ENCODE data around the gene MAP7. TPM values are rescaled to one million over a fixed set of nuclear protein-coding genes. Genes with fewer than 3 reads are reported as not detected.

MAP7 gene
- total RNA-seq, 1 experiment from 2014 or later, result 33.0 TPM

GRCh38 chr6:136347847-136348246, 202.4 kb downstream of the MAP7 start:
- in situ Hi-C loops (cut with HindIII; ENCODE audit: low pct_unique_long_range_greater_than_20kb, low sequenced_read_pairs), result no loop called here
- no peak for DNase-seq (ENCODE audit: low read depth, low spot score)

- DNase-seq (ENCODE audit: low read depth, low spot score), result no peak
- in situ Hi-C loops (cut with HindIII; ENCODE audit: low pct_unique_long_range_greater_than_20kb, low sequenced_read_pairs), result no loop called here
These were observed 205.1 kb downstream of the MAP7 start for GRCh38 chr6:136345145-136345544.

- DNase-seq (ENCODE audit: low read depth, low spot score), result no peak
- in situ Hi-C loops (cut with HindIII; ENCODE audit: low pct_unique_long_range_greater_than_20kb, low sequenced_read_pairs), result no loop called here
These were observed 205.8 kb downstream of the MAP7 start for GRCh38 chr6:136344420-136344819.

GRCh38 chr6:136343700-136344099, 206.5 kb downstream of the MAP7 start:
- in situ Hi-C loops (cut with HindIII; ENCODE audit: low pct_unique_long_range_greater_than_20kb, low sequenced_read_pairs), result no loop called here
- no peak for DNase-seq (ENCODE audit: low read depth, low spot score)

- in situ Hi-C loops (cut with HindIII; ENCODE audit: low pct_unique_long_range_greater_than_20kb, low sequenced_read_pairs), result no loop called here
- no peak for DNase-seq (ENCODE audit: low read depth, low spot score)
These were observed 206.9 kb downstream of the MAP7 start for GRCh38 chr6:136343275-136343674.

GRCh38 chr6:136341967-136342366, 208.3 kb downstream of the MAP7 start:
- peak; percentile 72 for DNase-seq (ENCODE audit: low read depth, low spot score)
- in situ Hi-C loops (cut with HindIII; ENCODE audit: low pct_unique_long_range_greater_than_20kb, low sequenced_read_pairs), result no loop called here

GRCh38 chr6:136341367-136341766, 208.9 kb downstream of the MAP7 start:
- in situ Hi-C loops (cut with HindIII; ENCODE audit: low pct_unique_long_range_greater_than_20kb, low sequenced_read_pairs), result no loop called here
- DNase-seq (ENCODE audit: low read depth, low spot score), result no peak

- in situ Hi-C loops (cut with HindIII; ENCODE audit: low pct_unique_long_range_greater_than_20kb, low sequenced_read_pairs), result no loop called here
- peak; percentile 24 for DNase-seq (ENCODE audit: low read depth, low spot score)
These were observed 211.7 kb downstream of the MAP7 start for GRCh38 chr6:136338486-136338885.

GRCh38 chr6:136337606-136338005, 212.6 kb downstream of the MAP7 start:
- DNase-seq (ENCODE audit: low read depth, low spot score), result no peak
- in situ Hi-C loops (cut with HindIII; ENCODE audit: low pct_unique_long_range_greater_than_20kb, low sequenced_read_pairs), result no loop called here

- no peak for DNase-seq (ENCODE audit: low read depth, low spot score)
- in situ Hi-C loops (cut with HindIII; ENCODE audit: low pct_unique_long_range_greater_than_20kb, low sequenced_read_pairs), result no loop called here
These were observed 213.1 kb downstream of the MAP7 start for GRCh38 chr6:136337121-136337520.

- in situ Hi-C loops (cut with HindIII; ENCODE audit: low pct_unique_long_range_greater_than_20kb, low sequenced_read_pairs), result no loop called here
- DNase-seq (ENCODE audit: low read depth, low spot score), result no peak
These were observed 214.4 kb downstream of the MAP7 start for GRCh38 chr6:136335736-136336363.

GRCh38 chr6:136334853-136335252, 215.4 kb downstream of the MAP7 start:
- no peak for DNase-seq (ENCODE audit: low read depth, low spot score)
- in situ Hi-C loops (cut with HindIII; ENCODE audit: low pct_unique_long_range_greater_than_20kb, low sequenced_read_pairs), result no loop called here

GRCh38 chr6:136334465-136334846, 215.8 kb downstream of the MAP7 start:
- DNase-seq (ENCODE audit: low read depth, low spot score), result no peak
- in situ Hi-C loops (cut with HindIII; ENCODE audit: low pct_unique_long_range_greater_than_20kb, low sequenced_read_pairs), result no loop called here

- peak; percentile 33 for DNase-seq (ENCODE audit: low read depth, low spot score)
- in situ Hi-C loops (cut with HindIII; ENCODE audit: low pct_unique_long_range_greater_than_20kb, low sequenced_read_pairs), result no loop called here
These were observed 216.3 kb downstream of the MAP7 start for GRCh38 chr6:136333824-136334464.

GRCh38 chr6:136331461-136331860, 218.8 kb downstream of the MAP7 start:
- no peak for DNase-seq (ENCODE audit: low read depth, low spot score)
- in situ Hi-C loops (cut with HindIII; ENCODE audit: low pct_unique_long_range_greater_than_20kb, low sequenced_read_pairs), result no loop called here

GRCh38 chr6:136330634-136331033, 219.6 kb downstream of the MAP7 start:
- in situ Hi-C loops (cut with HindIII; ENCODE audit: low pct_unique_long_range_greater_than_20kb, low sequenced_read_pairs), result no loop called here
- no peak for DNase-seq (ENCODE audit: low read depth, low spot score)

- in situ Hi-C loops (cut with HindIII; ENCODE audit: low pct_unique_long_range_greater_than_20kb, low sequenced_read_pairs), result no loop called here
- no peak for DNase-seq (ENCODE audit: low read depth, low spot score)
These were observed 224.1 kb downstream of the MAP7 start for GRCh38 chr6:136326038-136326553.

- in situ Hi-C loops (cut with HindIII; ENCODE audit: low pct_unique_long_range_greater_than_20kb, low sequenced_read_pairs), result no loop called here
- no peak for DNase-seq (ENCODE audit: low read depth, low spot score)
These were observed 225.4 kb downstream of the MAP7 start for GRCh38 chr6:136324686-136325380.
